ENCODE data around the gene MINAR2.

MINAR2 gene, protein sequence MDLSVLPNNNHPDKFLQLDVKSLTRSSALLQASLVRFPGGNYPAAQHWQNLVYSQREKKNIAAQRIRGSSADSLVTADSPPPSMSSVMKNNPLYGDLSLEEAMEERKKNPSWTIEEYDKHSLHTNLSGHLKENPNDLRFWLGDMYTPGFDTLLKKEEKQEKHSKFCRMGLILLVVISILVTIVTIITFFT

DNA sequence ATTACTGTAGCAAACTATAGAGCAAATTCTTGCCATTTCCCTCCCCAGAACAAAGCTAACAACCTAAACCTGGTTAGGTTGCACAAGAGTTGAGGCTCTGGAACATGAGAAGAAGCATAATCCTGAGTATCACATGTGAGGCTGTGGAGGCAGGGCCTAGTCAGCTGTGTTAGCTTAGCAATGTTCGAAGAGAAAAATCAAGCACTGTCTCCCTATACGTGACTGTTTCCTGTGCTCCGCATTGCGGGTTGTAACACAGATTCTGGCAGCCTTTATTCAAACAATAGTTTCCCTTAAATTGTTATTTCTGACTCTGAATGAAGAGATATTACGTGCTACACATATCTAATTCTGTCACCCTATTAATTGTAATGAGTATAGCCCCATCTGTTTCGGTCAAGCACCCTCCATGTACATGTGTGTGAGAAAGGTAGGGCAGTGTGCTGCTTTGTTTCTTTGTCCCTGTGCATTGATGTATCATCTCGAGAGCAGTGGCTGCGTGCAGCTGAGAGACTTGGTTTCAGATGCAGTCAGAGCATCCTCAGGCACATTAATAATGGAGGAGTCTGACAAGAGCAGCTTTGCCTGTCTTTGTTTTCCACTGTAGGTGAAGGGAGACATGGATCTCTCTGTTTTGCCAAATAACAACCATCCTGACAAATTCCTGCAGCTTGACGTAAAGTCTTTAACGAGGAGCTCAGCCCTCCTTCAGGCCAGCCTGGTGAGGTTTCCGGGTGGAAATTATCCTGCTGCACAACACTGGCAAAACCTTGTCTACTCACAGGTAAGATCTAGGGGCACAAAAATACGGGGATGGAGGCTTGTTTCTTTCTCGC lies at the start of gene MINAR2:
Gene MINAR2 (plus strand): TSS at position 523 of the 836 bp plus-strand sequence. CDS start 97 bp downstream, at position 620.
- H3K27ac ChIP-seq (ENCODE audit: low read depth, low read length, poor library complexity, severe bottlenecking) = no peak within 1 kb of the TSS
- H3K4me1 ChIP-seq (ENCODE audit: insufficient read depth, low read length, severe bottlenecking) = no peaks in the 10 kb centered on the region
- H3K36me3 ChIP-seq (ENCODE audit: insufficient read depth, low read length) = no peaks in the 10 kb centered on the region
- no peaks in the 10 kb centered on the region for H3K9me2 ChIP-seq (ENCODE audit: low read depth, low read length)
- no peak within 1 kb of the TSS for H3K9ac ChIP-seq (ENCODE audit: low read length)
- no peak within 1 kb of the TSS for H3K4me3 ChIP-seq (ENCODE audit: low read depth, low read length, poor library complexity, severe bottlenecking)
- no peaks in the 10 kb centered on the region for H3K9me3 ChIP-seq (ENCODE audit: low read length)
- H3F3A ChIP-seq (ENCODE audit: insufficient read depth, low read length) = no peaks in the 10 kb centered on the region
- no peak within 1 kb of the TSS for H2AFZ ChIP-seq (ENCODE audit: low read length)
- no peak for TF ChIP-seq EZH2 (IDR thresholded peaks at IDR 0.05; ENCODE audit: borderline replicate concordance, low read length)
- TF ChIP-seq, protein P1, sequence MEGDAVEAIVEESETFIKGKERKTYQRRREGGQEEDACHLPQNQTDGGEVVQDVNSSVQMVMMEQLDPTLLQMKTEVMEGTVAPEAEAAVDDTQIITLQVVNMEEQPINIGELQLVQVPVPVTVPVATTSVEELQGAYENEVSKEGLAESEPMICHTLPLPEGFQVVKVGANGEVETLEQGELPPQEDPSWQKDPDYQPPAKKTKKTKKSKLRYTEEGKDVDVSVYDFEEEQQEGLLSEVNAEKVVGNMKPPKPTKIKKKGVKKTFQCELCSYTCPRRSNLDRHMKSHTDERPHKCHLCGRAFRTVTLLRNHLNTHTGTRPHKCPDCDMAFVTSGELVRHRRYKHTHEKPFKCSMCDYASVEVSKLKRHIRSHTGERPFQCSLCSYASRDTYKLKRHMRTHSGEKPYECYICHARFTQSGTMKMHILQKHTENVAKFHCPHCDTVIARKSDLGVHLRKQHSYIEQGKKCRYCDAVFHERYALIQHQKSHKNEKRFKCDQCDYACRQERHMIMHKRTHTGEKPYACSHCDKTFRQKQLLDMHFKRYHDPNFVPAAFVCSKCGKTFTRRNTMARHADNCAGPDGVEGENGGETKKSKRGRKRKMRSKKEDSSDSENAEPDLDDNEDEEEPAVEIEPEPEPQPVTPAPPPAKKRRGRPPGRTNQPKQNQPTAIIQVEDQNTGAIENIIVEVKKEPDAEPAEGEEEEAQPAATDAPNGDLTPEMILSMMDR (IDR thresholded peaks at IDR 0.05; ENCODE audit: low read length) = no peak
- H3K4me2 ChIP-seq (ENCODE audit: low read length) = no peak within 1 kb of the TSS
- H4K20me1 ChIP-seq (ENCODE audit: insufficient read depth, low read length) = no peaks in the 10 kb centered on the region
- H3K27me3 ChIP-seq (ENCODE audit: insufficient read depth, low read length) = no peaks in the 10 kb centered on the region
- no peaks in the 10 kb centered on the region for H3K79me2 ChIP-seq (ENCODE audit: insufficient read depth, low read length)

DNA sequence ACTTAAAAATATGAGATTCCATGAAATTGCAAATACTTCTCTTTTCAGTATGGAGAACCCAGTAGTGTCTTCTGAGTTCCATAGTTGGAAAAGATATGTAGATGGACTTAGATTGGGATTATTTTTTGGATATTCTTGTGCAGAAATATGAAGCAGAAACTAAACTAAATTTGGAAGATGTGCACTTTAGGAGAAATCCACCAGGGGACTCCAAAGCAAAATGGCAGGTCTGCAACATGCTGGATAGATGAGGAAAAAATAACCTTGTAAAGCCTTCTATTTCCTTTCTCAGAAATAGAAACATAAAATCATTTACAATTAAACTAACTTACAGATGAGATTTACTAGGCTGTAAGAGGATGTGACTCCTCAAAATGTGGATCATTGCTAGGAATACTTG lies 49.2 kb upstream of the MINAR2 start:
- Histone ChIP-seq H3K9ac (ENCODE audit: low read length) (no peak overlapping the region), H3K36me3 (ENCODE audit: insufficient read depth, low read length) (no peaks in the 10 kb centered on the region), H3K27ac (ENCODE audit: low read depth, low read length, poor library complexity, severe bottlenecking) (no peak overlapping the region), H3K4me2 (ENCODE audit: low read length) (no peak overlapping the region), H3K9me3 (ENCODE audit: low read length) (no peaks in the 10 kb centered on the region), H2AFZ (ENCODE audit: low read length) (no peak overlapping the region), H3K4me3 (ENCODE audit: low read depth, low read length, poor library complexity, severe bottlenecking) (no peak overlapping the region), H3K4me1 (ENCODE audit: insufficient read depth, low read length, severe bottlenecking) (no peaks in the 10 kb centered on the region), H3F3A (ENCODE audit: insufficient read depth, low read length) (no peaks in the 10 kb centered on the region), H3K27me3 (ENCODE audit: insufficient read depth, low read length) (no peaks in the 10 kb centered on the region), H3K79me2 (ENCODE audit: insufficient read depth, low read length) (no peaks in the 10 kb centered on the region), H4K20me1 (ENCODE audit: insufficient read depth, low read length) (no peaks in the 10 kb centered on the region), H3K9me2 (ENCODE audit: low read depth, low read length) (no peaks in the 10 kb centered on the region)
- no peak for TF ChIP-seq EZH2 (IDR thresholded peaks at IDR 0.05; ENCODE audit: borderline replicate concordance, low read length)
- TF ChIP-seq, protein P1 (IDR thresholded peaks at IDR 0.05; ENCODE audit: low read length) = no peak

DNA sequence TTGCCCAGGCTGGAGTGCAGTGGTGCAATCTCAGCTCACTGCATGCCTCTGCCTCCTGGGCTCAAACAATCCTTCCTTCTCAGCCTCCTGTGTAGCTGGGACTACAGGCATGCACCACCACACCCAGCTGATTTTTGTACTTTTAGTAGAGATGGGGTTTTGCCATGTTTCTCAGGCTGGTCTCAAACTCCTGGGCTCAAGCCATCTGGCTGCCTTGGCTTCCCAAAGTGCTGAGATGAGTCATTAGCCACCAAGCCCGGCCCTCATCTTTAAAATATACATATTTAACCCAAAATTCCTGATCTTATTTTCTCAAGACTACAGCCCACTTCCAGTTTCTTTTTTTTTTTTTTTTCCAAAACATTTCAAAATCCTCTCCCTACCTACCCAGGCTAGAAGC lies 31.7 kb upstream of the MINAR2 start:
- H3K27me3 ChIP-seq (ENCODE audit: insufficient read depth, low read length) = no peaks in the 10 kb centered on the region
- H3K79me2 ChIP-seq (ENCODE audit: insufficient read depth, low read length) = no peaks in the 10 kb centered on the region
- H4K20me1 ChIP-seq (ENCODE audit: insufficient read depth, low read length) = no peaks in the 10 kb centered on the region
- no peak overlapping the region for H2AFZ ChIP-seq (ENCODE audit: low read length)
- no peak overlapping the region for H3K9ac ChIP-seq (ENCODE audit: low read length)
- no peaks in the 10 kb centered on the region for H3K4me1 ChIP-seq (ENCODE audit: insufficient read depth, low read length, severe bottlenecking)
- no peaks in the 10 kb centered on the region for H3K9me3 ChIP-seq (ENCODE audit: low read length)
- H3K36me3 ChIP-seq (ENCODE audit: insufficient read depth, low read length) = no peaks in the 10 kb centered on the region
- no peak overlapping the region for H3K27ac ChIP-seq (ENCODE audit: low read depth, low read length, poor library complexity, severe bottlenecking)
- no peak overlapping the region for H3K4me2 ChIP-seq (ENCODE audit: low read length)
- no peak for TF ChIP-seq EZH2 (IDR thresholded peaks at IDR 0.05; ENCODE audit: borderline replicate concordance, low read length)
- TF ChIP-seq, protein P1 (IDR thresholded peaks at IDR 0.05; ENCODE audit: low read length) = no peak
- H3K9me2 ChIP-seq (ENCODE audit: low read depth, low read length) = no peaks in the 10 kb centered on the region
- H3K4me3 ChIP-seq (ENCODE audit: low read depth, low read length, poor library complexity, severe bottlenecking) = no peak overlapping the region
- no peaks in the 10 kb centered on the region for H3F3A ChIP-seq (ENCODE audit: insufficient read depth, low read length)
